K562 (cell line): ENCODE data around the gene DRG1. TPM values are rescaled to one million over a fixed set of nuclear protein-coding genes. Genes with fewer than 3 reads are reported as not detected.
A peak's percentile ranks its signal among the peaks of the same experiment; 100 is the strongest.

Experiments used
- ATAC-seq: fragments of 200-7000 bp; cut with Tn5 transposase; 3 replicates; pipeline ENCODE4 v1.9.1; 2020; ENCODE audit warnings: moderate library complexity
- BruUV-seq: library from RNA; stranded (reverse); fragments of 400-500 nt; replicated peaks from 2 replicates; lab custom pipeline; 2021; lab: Mats Ljungman, UMichigan
- CTCF ChIA-PET: fragments of 300-600 bp; formaldehyde crosslinking; extraction: SDS; loops from one replicate; lab custom pipeline; 2021; ENCODE audit warnings: low intra/inter-chr PET ratio; lab: Yijun Ruan, JAX
- POLR2A ChIA-PET: fragments of 300-600, 350-650 bp; sonication (Branson Sonifier 250); formaldehyde crosslinking; extraction: SDS; loops from one replicate; lab custom pipeline; 2021; ENCODE audit warnings: antibody characterized with exemption, inconsistent platforms; lab: Yijun Ruan, JAX
- DNase-seq, 4 experiments: peaks; one replicate each; pipeline versions ENCODE4 v3.0.0 to v3.0.0-alpha.2; 2011 to 2018; ENCODE audit warnings: low spot score in 3 of 4, mixed read lengths in 3 of 4; ENCODE audit errors: extremely low read depth in 1 of 4
- FAIRE-seq: peaks from 2 replicates; lab custom pipeline; 2011; peaks lifted over from hg19 to GRCh38; lab: Jason Lieb, UNC
- H2AFZ ChIP-seq: 2 replicates; pipeline ENCODE4 v1.6.0; 2011; ENCODE audit warnings: low read depth, low read length, control low read depth, inconsistent platforms
- H3K27ac ChIP-seq: fragments of 200-600 bp; 3 replicates; pipeline ENCODE4 v1.8.0; 2011; ENCODE audit warnings: low read depth, mild to moderate bottlenecking, control low read depth, inconsistent platforms, low read length, moderate library complexity, mixed read lengths; ENCODE audit errors: extremely low read depth
- H3K27me3 ChIP-seq, 2 experiments: fragments of 300-600 bp in 1 of 2; 2 replicates in 1 of 2; 3 replicates in 1 of 2; pipeline versions ENCODE4 v1.6.0 to v1.8.0; 2011; ENCODE audit warnings: inconsistent platforms in 2 of 2, low read length in 2 of 2, mild to moderate bottlenecking in 1 of 2, mixed read lengths in 1 of 2, moderate library complexity in 1 of 2; ENCODE audit not compliant: control insufficient read depth in 2 of 2, insufficient read depth in 2 of 2
- H3K36me3 ChIP-seq: fragments of 300-600 bp; 3 replicates; pipeline ENCODE4 v1.8.0; 2011; ENCODE audit warnings: mild to moderate bottlenecking, low read length, inconsistent platforms; ENCODE audit not compliant: control insufficient read depth, insufficient read depth
- H3K4me1 ChIP-seq, 2 experiments: fragments of 200-600 bp in 1 of 2; replicated peaks in 1 of 2; 2 replicates in 1 of 2; 3 replicates in 1 of 2; pipeline versions ENCODE4 v1.5.1 to v1.8.0; 2011; ENCODE audit warnings: inconsistent platforms in 2 of 2, low read length in 2 of 2, mild to moderate bottlenecking in 1 of 2, mixed read lengths in 1 of 2, moderate library complexity in 1 of 2; ENCODE audit not compliant: control insufficient read depth in 2 of 2, insufficient read depth in 2 of 2
- H3K4me2 ChIP-seq: 2 replicates; pipeline ENCODE4 v1.6.1; 2011; ENCODE audit warnings: low read length, control low read depth, inconsistent platforms, mixed read lengths; ENCODE audit not compliant: insufficient read depth
- H3K4me3 ChIP-seq: fragments of 200-600 bp; sonication (generic), shearing (Covaris generic); 2 replicates; pipeline ENCODE4 v1.5.1; 2016; ENCODE audit warnings: control low read depth, inconsistent platforms
- H3K79me2 ChIP-seq: fragments of 200-600 bp; 3 replicates; pipeline ENCODE4 v1.8.0; 2011; ENCODE audit warnings: low read length, inconsistent platforms; ENCODE audit not compliant: control insufficient read depth, insufficient read depth
- H3K9ac ChIP-seq, 2 experiments: 2 replicates each; pipeline versions ENCODE4 v1.6.0 to v1.6.1; 2011; ENCODE audit warnings: low read depth in 2 of 2, low read length in 2 of 2, control low read depth in 1 of 2, inconsistent platforms in 1 of 2, mild to moderate bottlenecking in 1 of 2, mixed read lengths in 1 of 2; ENCODE audit not compliant: insufficient read depth in 1 of 2
- H3K9me1 ChIP-seq: one replicate; pipeline ENCODE4 v1.6.0; 2011; ENCODE audit warnings: inconsistent platforms, mild to moderate bottlenecking, low read length, moderate library complexity; ENCODE audit not compliant: control insufficient read depth, insufficient read depth
- H3K9me3 ChIP-seq: replicated peaks from 2 replicates; pipeline ENCODE4 v1.5.1; 2011; ENCODE audit warnings: low read depth, low read length, inconsistent platforms; ENCODE audit not compliant: control insufficient read depth, insufficient read depth
- H4K20me1 ChIP-seq: replicated peaks from 2 replicates; pipeline ENCODE4 v1.6.1; 2011; ENCODE audit warnings: low read length, inconsistent platforms, mixed read lengths; ENCODE audit not compliant: control insufficient read depth, insufficient read depth
- ASH1L ChIP-seq: fragments of 450-650 bp; IDR thresholded peaks from 2 replicates; pipeline ENCODE4 v1.6.1; 2018; ENCODE audit warnings: borderline replicate concordance, mild to moderate bottlenecking, low read depth; ENCODE audit not compliant: partially characterized antibody
- FOS ChIP-seq: IDR thresholded peaks from 3 replicates; pipeline ENCODE4 v1.6.1; 2011; ENCODE audit not compliant: insufficient read length; ENCODE audit errors: extremely low read depth
- GTF2B ChIP-seq: IDR thresholded peaks from 2 replicates; pipeline ENCODE4 v1.6.1; 2011; ENCODE audit not compliant: insufficient read length; ENCODE audit errors: extremely low read depth
- MBD2 ChIP-seq: sonication (generic); IDR thresholded peaks from 2 replicates; pipeline ENCODE4 v1.6.1; 2016; ENCODE audit warnings: low read depth, borderline replicate concordance
- NFYB ChIP-seq: IDR thresholded peaks from 2 replicates; pipeline ENCODE4 v1.6.1; 2011; ENCODE audit warnings: mild to moderate bottlenecking, moderate library complexity; ENCODE audit not compliant: insufficient read length; ENCODE audit errors: extremely low read depth
- NR2C2 ChIP-seq, 2 experiments: fragments of 200-800 bp in 1 of 2; sonication (Bioruptor generic) in 1 of 2; sonication (generic) in 1 of 2; formaldehyde crosslinking in 1 of 2; IDR thresholded peaks; 2 replicates each; pipeline versions ENCODE4 v1.6.1 to v1.8.0; 2016 to 2022; ENCODE audit warnings: mild to moderate bottlenecking in 1 of 2, missing compliant biosample characterization in 1 of 2, missing genetic modification characterization in 1 of 2, missing genetic modification reagents in 1 of 2
- TGIF2 ChIP-seq: sonication (generic); formaldehyde crosslinking; IDR thresholded peaks from 2 replicates; pipeline ENCODE4 v1.8.1; 2022; ENCODE audit warnings: mild to moderate bottlenecking, missing genetic modification reagents, moderate library complexity
- ZBTB5 ChIP-seq: fragments of 450-650 bp; IDR thresholded peaks from 2 replicates; pipeline ENCODE4 v1.6.1; 2017; ENCODE audit warnings: antibody characterized with exemption
- ZNF12 ChIP-seq: sonication (generic); formaldehyde crosslinking; IDR thresholded peaks from 2 replicates; pipeline ENCODE4 v1.4.0; 2020; ENCODE audit warnings: mild to moderate bottlenecking, missing genetic modification reagents
- WGBS: fragments of 100-300 bp; shearing (Covaris generic); methylation state at CpG from one replicate; pipeline ENCODE4 v1.1.6; 2016; ENCODE audit warnings: low coverage, mixed read lengths; ENCODE audit not compliant: insufficient coverage; ENCODE audit errors: missing lambda C conversion rate; 5-methylcytosine and 5-hydroxymethylcytosine counted together
- in situ Hi-C: fragments of 300-500 bp; cut with MboI; formaldehyde crosslinking; loops from 4 replicates; pipeline ENCODE4 v1.15.0; 2018; ENCODE audit warnings: inconsistent platforms, mixed read lengths
- intact Hi-C: fragments of 100-400 bp; cut with micrococcal nuclease; formaldehyde crosslinking; loops from 2 replicates; pipeline ENCODE4 v1.14.2; 2022
- polyA plus RNA-seq, 8 experiments: library from polyadenylated mRNA; depleted of rRNA in 4 of 8; stranded (reverse) in 5 of 8; unstranded in 3 of 8; fragments of >200 nt; fragmentation: Nextera tagmentation in 2 of 8; fragmentation: Illumina TruSeq in 1 of 8; extraction: Ambion mirVana in 2 of 8; extraction: Trizol in 1 of 8; gene quantifications; 2 replicates each; pipeline versions ENCODE4 v1.2.1 to v1.2.3, GENCODE V29; 2011 to 2014; ENCODE audit warnings: inconsistent platforms in 1 of 8, missing spikeins in 1 of 8
- total RNA-seq, 7 experiments: library from RNA; depleted of rRNA in 6 of 7; stranded (reverse); fragments of >200 nt in 6 of 7; fragmentation: Illumina TruSeq in 2 of 7; extraction: Trizol in 2 of 7; gene quantifications; 2 replicates each; pipeline versions ENCODE4 v1.2.1 to v1.2.3, GENCODE V29; 2011 to 2021; ENCODE audit warnings: low replicate concordance in 1 of 7

Gene DRG1
- total and polyA plus RNA-seq, 9 of the 15 experiments (the other 6 are each of a cell fraction or from before 2014, with no cell fraction given), result 76.4 to 211 (median 93.3) TPM

- Histone ChIP-seq H4K20me1 (no peaks in the 10 kb centered on the region), H3K79me2 (no peaks in the 10 kb centered on the region), H3K36me3 (no peaks in the 10 kb centered on the region), H3K27me3 (no peaks in the 10 kb centered on the region), H3K9me3 (no peaks in the 10 kb centered on the region), H3K4me1 (peaks cover 0 to 2% of the 10 kb centered on the region in 2 experiments; a peak in 2 of 5 replicates), H3K9ac (no peak overlapping the region), H3K4me2 (no peak overlapping the region), H3K9me1 (no peaks in the 10 kb centered on the region), H3K4me3 (no peak overlapping the region), H2AFZ (no peak overlapping the region), H3K27ac (no peak overlapping the region)
- DNase-seq (no peak), ATAC-seq (no peak; the same call in 2 of the 3 replicates), FAIRE-seq (no peak)
- ChIA-PET POLR2A (no interaction called here), CTCF (no interaction called here)
- intact Hi-C loops (no loop called here), in situ Hi-C loops (no loop called here)
- 60% methylated on average over 2 of the region's 2 CpGs for WGBS
- TF ChIP-seq MBD2 (peak; percentile 40; the same call in 1 of the 2 replicates), NR2C2 (CRISPR knock-in tag; IDR thresholded peaks at IDR 0.05) (no peak), NR2C2 (tag; IDR thresholded peaks at IDR 0.05) (no peak), NFYB (peak; percentile 94), ZBTB5 (no peak), GTF2B (no peak), FOS (peak; percentile 41), ASH1L (peak; percentile 66), TGIF2 (no peak), ZNF12 (no peak)
- no TSS peak for BruUV-seq
Measured at GRCh38 chr22:31393893-31394292, 5.5 kb upstream of the DRG1 start.
